Measurements from ENCODE around the gene NFATC3.

The NFATC3 gene

GRCh38 chr16:68255712-68256111 is 170.5 kb downstream of the NFATC3 start:
- no peak for DNase-seq

- DNase-seq, result no peak
These were observed 172.2 kb downstream of the NFATC3 start for GRCh38 chr16:68257251-68257905.

GRCh38 chr16:68257906-68258800 is 173.0 kb downstream of the NFATC3 start:
- DNase-seq, result no peak

GRCh38 chr16:68259007-68259825 is 174.0 kb downstream of the NFATC3 start:
- DNase-seq, result no peak

GRCh38 chr16:68263559-68264127 is 178.5 kb downstream of the NFATC3 start:
- no peak for DNase-seq

GRCh38 chr16:68264128-68265077 is 179.2 kb downstream of the NFATC3 start, which contains the start of gene SLC7A6:
Gene SLC7A6, plus strand, starts transcription at chr16:68264526. Its CDS starts 10,201 bp downstream, at chr16:68274727.
- peak; percentile 41 for DNase-seq

- DNase-seq, result no peak
These were observed 180.1 kb downstream of the NFATC3 start for GRCh38 chr16:68265078-68265920.

GRCh38 chr16:68267612-68268405 is 182.6 kb downstream of the NFATC3 start:
- DNase-seq, result no peak

GRCh38 chr16:68269793-68270192 is 184.6 kb downstream of the NFATC3 start:
- no peak for DNase-seq

GRCh38 chr16:68270353-68270752 is 185.2 kb downstream of the NFATC3 start:
- DNase-seq, result no peak

- no peak for DNase-seq
These were observed 187.5 kb downstream of the NFATC3 start for GRCh38 chr16:68272507-68273209.

- DNase-seq, result no peak
These were observed 188.3 kb downstream of the NFATC3 start for GRCh38 chr16:68273459-68273858.

GRCh38 chr16:68273896-68274295 is 188.7 kb downstream of the NFATC3 start:
- no peak for DNase-seq

- no peak for DNase-seq
These were observed 189.3 kb downstream of the NFATC3 start for GRCh38 chr16:68274441-68274840.

- DNase-seq, result peak; percentile 78
These were observed 190.5 kb downstream of the NFATC3 start for GRCh38 chr16:68275611-68276191.

GRCh38 chr16:68276223-68276622 is 191.1 kb downstream of the NFATC3 start:
- no peak for DNase-seq

Measured in NCI-H1694 (cell line).